Parathyroid adenoma (tissue), 2 donors: ENCODE data around the gene TERT.
"Not testable (repeated sequence)": the region's sequence is repeated elsewhere in the genome, so short reads cannot be mapped to it uniquely, and the experiment has no call there.

Source experiments
- H2AFZ ChIP-seq: fragments of 300-600 bp; sonication (generic); one replicate; pipeline ENCODE4 v1.7.0; 2017; ENCODE audit warnings: antibody characterized with exemption, mild to moderate bottlenecking
- H3K27ac ChIP-seq: fragments of 300-600 bp; sonication (generic); one replicate; pipeline ENCODE4 v1.7.0; 2017
- H3K27me3 ChIP-seq: fragments of 300-600 bp; sonication (generic); one replicate; pipeline ENCODE4 v1.7.0; 2017; ENCODE audit warnings: low read length; ENCODE audit not compliant: control insufficient read depth, insufficient read depth
- H3K36me3 ChIP-seq: fragments of 300-600 bp; sonication (generic); one replicate; pipeline ENCODE4 v1.7.0; 2017; ENCODE audit warnings: low read length; ENCODE audit not compliant: control insufficient read depth, insufficient read depth
- H3K4me1 ChIP-seq: fragments of 300-600 bp; sonication (generic); one replicate; pipeline ENCODE4 v1.7.0; 2017; ENCODE audit warnings: control low read depth
- H3K4me2 ChIP-seq: fragments of 300-600 bp; sonication (generic); one replicate; pipeline ENCODE4 v1.7.0; 2017; ENCODE audit warnings: low read length
- H3K4me3 ChIP-seq: fragments of 300-600 bp; sonication (generic); one replicate; pipeline ENCODE4 v1.7.0; 2017; ENCODE audit warnings: low read depth, low read length
- H3K79me2 ChIP-seq: fragments of 300-600 bp; sonication (generic); one replicate; pipeline ENCODE4 v1.7.0; 2017; ENCODE audit warnings: control low read depth
- H3K9ac ChIP-seq: fragments of 300-600 bp; sonication (generic); one replicate; pipeline ENCODE4 v1.7.0; 2017; ENCODE audit warnings: mild to moderate bottlenecking
- H3K9me3 ChIP-seq: fragments of 300-600 bp; sonication (generic); one replicate; pipeline ENCODE4 v1.7.0; 2017; ENCODE audit warnings: low read length; ENCODE audit not compliant: control insufficient read depth
- CTCF ChIP-seq: fragments of 300-600 bp; sonication (generic); IDR thresholded peaks from one replicate; pipeline ENCODE4 v1.7.0; 2017; ENCODE audit warnings: antibody characterized with exemption, mild to moderate bottlenecking
- donor health status: primary hyperparathyroidism.

The TERT gene

DNA sequence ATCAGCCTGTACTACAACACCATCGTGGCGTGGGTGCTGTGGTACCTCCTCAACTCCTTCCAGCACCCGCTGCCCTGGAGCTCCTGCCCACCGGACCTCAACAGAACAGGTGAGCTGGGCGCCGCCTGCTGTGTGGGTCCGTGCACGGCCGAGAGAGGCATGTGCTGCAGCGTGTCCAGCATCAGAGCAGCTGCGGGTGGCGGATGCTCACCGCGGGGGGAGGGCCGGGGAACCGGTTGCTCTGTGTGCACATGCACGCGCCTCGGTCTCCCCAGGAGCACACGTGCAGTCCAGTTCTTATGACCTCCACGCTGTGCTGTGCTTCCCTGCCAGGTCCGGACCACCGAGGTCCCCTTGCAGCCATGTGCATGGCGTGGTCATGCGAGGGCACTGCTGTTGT, 62.1 kb downstream of the TERT start:
- no peaks in the 10 kb centered on the region for H3K27me3 ChIP-seq

DNA sequence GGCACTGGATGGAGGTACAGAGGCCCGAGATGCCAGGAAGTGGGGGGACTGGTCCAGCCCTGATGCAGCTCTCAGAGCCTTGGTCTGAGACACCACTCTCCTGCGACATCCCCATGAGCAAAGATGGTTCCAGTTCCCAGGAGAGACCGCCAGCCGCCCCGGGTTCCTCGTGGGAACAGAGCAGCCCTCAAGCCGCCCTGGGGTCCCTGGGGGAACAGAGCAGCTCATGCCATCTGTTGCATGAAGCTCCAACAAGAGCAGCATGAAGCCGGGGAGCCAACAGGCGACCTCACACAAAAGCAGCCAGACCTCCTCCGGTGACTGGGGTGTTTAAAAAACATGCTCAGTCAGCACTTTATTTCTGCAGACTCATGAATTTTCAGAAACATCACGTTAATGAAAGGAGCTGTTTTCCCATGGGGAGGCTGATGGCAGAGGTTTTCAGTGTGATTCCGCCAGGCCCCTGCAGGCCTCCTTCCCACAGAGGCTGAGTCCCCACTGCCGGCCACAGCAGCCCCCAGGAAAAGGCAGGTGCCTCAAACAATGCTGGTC, 63.4 kb downstream of the TERT start:
- no peak overlapping the region for H3K27ac ChIP-seq
- H3K79me2 ChIP-seq, result no peaks in the 10 kb centered on the region
- no peaks in the 10 kb centered on the region for H3K9me3 ChIP-seq
- no peaks in the 10 kb centered on the region for H3K27me3 ChIP-seq
- no peak overlapping the region for H3K4me3 ChIP-seq
- no peaks in the 10 kb centered on the region for H3K4me1 ChIP-seq
- no peaks in the 10 kb centered on the region for H3K36me3 ChIP-seq
- TF ChIP-seq CTCF, result no peak
- H3K9ac ChIP-seq, result no peak overlapping the region
- H2AFZ ChIP-seq, result no peak overlapping the region
- no peak overlapping the region for H3K4me2 ChIP-seq

More for the DNA sequence above, 62.1 kb downstream of the TERT start:
- H3K9me3 ChIP-seq, result no peaks in the 10 kb centered on the region
- no peaks in the 10 kb centered on the region for H3K4me1 ChIP-seq
- H3K9ac ChIP-seq, result no peak overlapping the region
- H3K79me2 ChIP-seq, result no peaks in the 10 kb centered on the region
- H3K27ac ChIP-seq, result no peak overlapping the region
- no peak overlapping the region for H3K4me3 ChIP-seq
- no peak for TF ChIP-seq CTCF
- H3K36me3 ChIP-seq, result no peaks in the 10 kb centered on the region
- H3K4me2 ChIP-seq, result no peak overlapping the region
- no peak overlapping the region for H2AFZ ChIP-seq

- Histone ChIP-seq H3K27ac (no peak overlapping the region), H3K27me3 (no peaks in the 10 kb centered on the region), H3K4me2 (no peak overlapping the region), H3K9ac (no peak overlapping the region), H3K4me1 (no peaks in the 10 kb centered on the region), H3K4me3 (no peak overlapping the region), H2AFZ (no peak overlapping the region), H3K9me3 (no peaks in the 10 kb centered on the region), H3K79me2 (no peaks in the 10 kb centered on the region), H3K36me3 (no peaks in the 10 kb centered on the region)
- TF ChIP-seq CTCF, result no peak
These were observed 64.3 kb downstream of the TERT start for GRCh38 chr5:1230551-1230950.

GRCh38 chr5:1229822-1230221, 65.0 kb downstream of the TERT start:
- no peak overlapping the region for H2AFZ ChIP-seq
- H3K36me3 ChIP-seq, result no peaks in the 10 kb centered on the region
- no peak overlapping the region for H3K4me3 ChIP-seq
- H3K79me2 ChIP-seq, result no peaks in the 10 kb centered on the region
- H3K9ac ChIP-seq, result no peak overlapping the region
- H3K4me1 ChIP-seq, result no peaks in the 10 kb centered on the region
- H3K4me2 ChIP-seq, result no peak overlapping the region
- no peaks in the 10 kb centered on the region for H3K9me3 ChIP-seq
- no peak for TF ChIP-seq CTCF
- no peaks in the 10 kb centered on the region for H3K27me3 ChIP-seq
- no peak overlapping the region for H3K27ac ChIP-seq

GRCh38 chr5:1229023-1229422, 65.8 kb downstream of the TERT start:
- not testable (repeated sequence) for H3K27me3 ChIP-seq, H3K4me1 ChIP-seq, H3K79me2 ChIP-seq, H3K9me3 ChIP-seq, H3K27ac ChIP-seq, H3K4me2 ChIP-seq, H3K9ac ChIP-seq, H3K36me3 ChIP-seq, H2AFZ ChIP-seq, H3K4me3 ChIP-seq
